ENCODE results near the gene NKG7.

GRCh38 chr19:51347209-51347928, 25.1 kb downstream of the NKG7 start:
- no peak for TF ChIP-seq POLR2A (IDR thresholded peaks at IDR 0.05)
- TF ChIP-seq CTCF (IDR thresholded peaks at IDR 0.05), result no peak

All from body of pancreas (tissue), 4 donors.